Ascending aorta (tissue), 2 donors: ENCODE results near the gene TPSD1. TPM values are rescaled to one million over a fixed set of nuclear protein-coding genes. Genes with fewer than 3 reads are reported as not detected.

ENCODE experiments used
- DNase-seq, 2 donors: peaks; one replicate each; pipeline ENCODE4 v3.0.0-alpha.2; 2019; ENCODE audit warnings: low spot score in 2 of 2
- H3K27ac ChIP-seq, 2 donors: fragments of 200-600 bp; sonication (generic); one replicate each; pipeline ENCODE4 v1.5.1; 2016 to 2017; ENCODE audit warnings: mild to moderate bottlenecking in 1 of 2
- H3K27me3 ChIP-seq: fragments of 200-600 bp; sonication (generic); one replicate; pipeline ENCODE4 v1.5.1; 2017
- H3K36me3 ChIP-seq, 2 donors: fragments of 200-600 bp; sonication (generic); one replicate each; pipeline ENCODE4 v1.5.1; 2016
- H3K4me1 ChIP-seq, 2 donors: fragments of 200-600 bp; sonication (generic); one replicate each; pipeline ENCODE4 v1.5.1; 2016 to 2017; ENCODE audit warnings: mild to moderate bottlenecking in 1 of 2
- H3K4me3 ChIP-seq, 2 donors: fragments of 200-600 bp; sonication (generic); one replicate each; pipeline ENCODE4 v1.5.1; 2016 to 2017; ENCODE audit warnings: mild to moderate bottlenecking in 1 of 2
- H3K9me3 ChIP-seq, 2 donors: fragments of 200-600 bp; sonication (generic); one replicate each; pipeline ENCODE4 v1.5.1; 2016
- intact Hi-C: fragments of 100-400 bp; cut with DNase I; formaldehyde crosslinking; loops from one replicate; pipeline ENCODE4 v1.15.1; 2023
- total RNA-seq: library from RNA; depleted of rRNA; stranded (reverse); fragments of >200 nt; gene quantifications from one replicate; pipeline ENCODE4 v1.1.0, GENCODE V29; 2016
- TF ChIP-seq, protein P1 (sequence below), 3 experiments: fragments of 200-600 bp in 2 of 3; fragments of 450-650 bp in 1 of 3; sonication (generic) in 2 of 3; IDR thresholded peaks; one replicate each; pipeline ENCODE4 v1.5.1; 2016 to 2019; ENCODE audit warnings: antibody characterized with exemption in 3 of 3, mild to moderate bottlenecking in 1 of 3, moderate library complexity in 1 of 3

The TPSD1 gene
- total RNA-seq, 1 donor from 2014 or later: 20.8 TPM

DNA sequence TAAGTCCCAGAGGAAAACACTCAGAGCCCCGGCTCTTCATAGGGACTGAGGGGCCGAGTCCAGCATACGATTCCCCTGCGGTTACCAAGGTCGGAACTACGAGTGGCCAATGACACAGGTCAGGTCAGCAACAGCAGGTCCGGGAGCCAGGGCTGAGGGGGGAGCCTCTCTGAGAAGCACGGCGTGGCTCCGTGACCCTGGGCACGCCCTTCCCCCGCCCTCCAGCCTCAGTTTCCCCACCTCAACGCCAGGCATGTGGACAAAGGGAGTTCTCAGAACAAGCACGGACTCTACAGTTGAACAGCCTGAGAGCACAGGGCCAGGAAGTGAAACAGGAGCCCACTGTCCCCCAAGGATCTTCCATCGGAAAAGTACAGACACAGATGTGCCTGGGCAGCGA lies 25.6 kb downstream of the TPSD1 start:
- Histone ChIP-seq H3K27me3 (no peaks in the 10 kb centered on the region), H3K4me1 (no peaks in the 10 kb centered on the region), H3K9me3 (no peaks in the 10 kb centered on the region), H3K36me3 (no peaks in the 10 kb centered on the region), H3K27ac (no peak overlapping the region), H3K4me3 (no peak overlapping the region)
- TF ChIP-seq, protein P1, sequence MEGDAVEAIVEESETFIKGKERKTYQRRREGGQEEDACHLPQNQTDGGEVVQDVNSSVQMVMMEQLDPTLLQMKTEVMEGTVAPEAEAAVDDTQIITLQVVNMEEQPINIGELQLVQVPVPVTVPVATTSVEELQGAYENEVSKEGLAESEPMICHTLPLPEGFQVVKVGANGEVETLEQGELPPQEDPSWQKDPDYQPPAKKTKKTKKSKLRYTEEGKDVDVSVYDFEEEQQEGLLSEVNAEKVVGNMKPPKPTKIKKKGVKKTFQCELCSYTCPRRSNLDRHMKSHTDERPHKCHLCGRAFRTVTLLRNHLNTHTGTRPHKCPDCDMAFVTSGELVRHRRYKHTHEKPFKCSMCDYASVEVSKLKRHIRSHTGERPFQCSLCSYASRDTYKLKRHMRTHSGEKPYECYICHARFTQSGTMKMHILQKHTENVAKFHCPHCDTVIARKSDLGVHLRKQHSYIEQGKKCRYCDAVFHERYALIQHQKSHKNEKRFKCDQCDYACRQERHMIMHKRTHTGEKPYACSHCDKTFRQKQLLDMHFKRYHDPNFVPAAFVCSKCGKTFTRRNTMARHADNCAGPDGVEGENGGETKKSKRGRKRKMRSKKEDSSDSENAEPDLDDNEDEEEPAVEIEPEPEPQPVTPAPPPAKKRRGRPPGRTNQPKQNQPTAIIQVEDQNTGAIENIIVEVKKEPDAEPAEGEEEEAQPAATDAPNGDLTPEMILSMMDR (IDR thresholded peaks at IDR 0.05): no peak
- intact Hi-C loops: no loop called here
- no peak for DNase-seq

DNA sequence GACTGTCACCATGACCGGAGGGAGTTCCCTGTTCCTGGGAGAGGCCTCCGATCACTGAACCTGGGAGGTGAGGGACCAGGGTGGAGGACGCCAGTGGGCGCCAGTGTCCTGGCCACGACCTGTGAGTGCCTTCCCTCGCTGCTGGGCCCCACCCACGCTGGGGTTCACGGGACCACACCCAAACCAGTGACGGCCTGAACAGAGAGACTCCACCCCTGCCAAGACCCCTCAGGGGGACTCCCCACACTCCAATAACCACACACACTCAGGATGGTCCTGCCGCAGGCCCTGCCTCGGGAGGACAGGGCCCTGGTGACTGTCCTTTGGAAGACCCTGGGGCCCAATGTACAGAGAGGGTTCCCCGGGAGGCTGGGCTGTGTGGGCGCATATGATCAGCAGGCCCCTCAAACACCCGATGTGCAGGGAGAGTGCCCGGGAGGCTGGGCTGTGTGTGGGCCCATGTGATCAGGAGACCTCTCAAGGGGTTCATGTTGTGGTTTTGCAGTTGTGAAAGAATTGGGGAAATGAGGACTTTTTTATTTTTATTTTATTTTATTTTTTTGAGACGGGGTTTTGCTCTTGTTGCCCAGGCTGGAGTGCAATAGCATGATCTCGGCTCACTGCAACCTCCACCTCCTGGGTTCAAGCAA lies 26.6 kb downstream of the TPSD1 start:
- no peaks in the 10 kb centered on the region for H3K27me3 ChIP-seq
- no peak for DNase-seq
- TF ChIP-seq, protein P1 (IDR thresholded peaks at IDR 0.05): no peak

GRCh38 chr16:1283296-1283695 lies 27.4 kb downstream of the TPSD1 start:
- H3K27me3 ChIP-seq: peaks cover under 1% of the 10 kb centered on the region
- H3K4me3 ChIP-seq: no peak overlapping the region
- TF ChIP-seq, protein P1 (IDR thresholded peaks at IDR 0.05): no peak
- H3K4me1 ChIP-seq: no peaks in the 10 kb centered on the region
- H3K9me3 ChIP-seq: no peaks in the 10 kb centered on the region
- intact Hi-C loops: no loop called here
- DNase-seq: no peak
- H3K36me3 ChIP-seq: no peaks in the 10 kb centered on the region
- no peak overlapping the region for H3K27ac ChIP-seq

More for the DNA sequence above, 26.6 kb downstream of the TPSD1 start:
- H3K27ac ChIP-seq: no peak overlapping the region
- H3K4me1 ChIP-seq: no peaks in the 10 kb centered on the region
- no peaks in the 10 kb centered on the region for H3K36me3 ChIP-seq
- no peaks in the 10 kb centered on the region for H3K9me3 ChIP-seq
- intact Hi-C loops: no loop called here
- no peak overlapping the region for H3K4me3 ChIP-seq

- intact Hi-C loops: no loop called here
- no peaks in the 10 kb centered on the region for H3K36me3 ChIP-seq
- TF ChIP-seq, protein P1 (IDR thresholded peaks at IDR 0.05): no peak
- no peak overlapping the region for H3K27ac ChIP-seq
- no peak overlapping the region for H3K4me3 ChIP-seq
- H3K9me3 ChIP-seq: no peaks in the 10 kb centered on the region
- no peak for DNase-seq
- peaks cover 8% of the 10 kb centered on the region for H3K27me3 ChIP-seq
- no peaks in the 10 kb centered on the region for H3K4me1 ChIP-seq
Observed at GRCh38 chr16:1283996-1284616, 28.2 kb downstream of the TPSD1 start.

DNA sequence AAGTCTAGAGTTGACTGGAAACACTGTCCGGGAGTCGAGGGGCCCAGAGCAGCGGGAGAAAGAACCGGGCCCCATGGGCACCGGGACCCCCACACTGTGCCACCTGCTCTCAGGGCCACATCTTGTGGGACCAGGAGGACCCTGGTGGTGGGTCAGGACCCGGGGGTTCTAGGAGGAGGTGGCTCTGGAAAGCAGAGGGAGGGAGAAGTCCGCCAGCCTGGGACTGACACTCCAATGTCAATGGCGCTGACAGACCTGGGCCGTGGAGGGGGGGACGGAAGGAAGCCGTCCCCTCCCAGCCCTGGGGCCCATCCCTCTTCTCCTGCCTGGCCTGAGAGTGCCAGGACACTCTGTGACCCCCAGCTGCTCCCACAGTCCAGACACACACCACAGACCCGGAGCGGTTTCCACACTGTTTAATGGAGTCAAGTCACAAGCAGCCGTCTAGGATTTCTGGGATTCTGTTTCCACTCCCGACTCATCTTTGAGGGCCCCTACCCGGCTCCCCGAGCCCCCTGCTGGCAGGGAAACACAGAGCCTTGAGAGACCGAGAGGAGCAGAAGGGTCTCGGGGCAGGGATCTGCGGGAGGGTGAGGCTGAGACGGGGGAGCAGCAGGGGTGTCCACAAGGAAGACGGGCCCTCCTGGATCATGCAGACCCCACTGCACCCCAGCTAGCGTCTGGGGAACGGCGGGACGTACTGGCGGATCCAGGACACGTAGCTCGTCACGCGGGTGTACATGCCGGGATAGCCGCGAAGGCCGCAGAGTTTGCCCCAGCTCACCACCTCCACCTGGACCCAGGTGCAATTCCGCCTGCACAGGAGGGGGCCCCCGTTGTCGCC lies 30.0 kb downstream of the TPSD1 start:
- intact Hi-C loops: no loop called here
- no peak for DNase-seq
- H3K9me3 ChIP-seq: no peaks in the 10 kb centered on the region
- no peaks in the 10 kb centered on the region for H3K4me1 ChIP-seq
- peaks cover 13% of the 10 kb centered on the region for H3K27me3 ChIP-seq
- TF ChIP-seq, protein P1 (IDR thresholded peaks at IDR 0.05): no peak
- H3K4me3 ChIP-seq: no peak overlapping the region
- H3K36me3 ChIP-seq: no peaks in the 10 kb centered on the region
- H3K27ac ChIP-seq: no peak overlapping the region
